ENCODE measurements around the gene ULK3. TPM values are rescaled to one million over a fixed set of nuclear protein-coding genes. Genes with fewer than 3 reads are reported as not detected.

ULK3 gene
- total RNA-seq, 1 experiment from 2014 or later, result 38.9 TPM

DNA sequence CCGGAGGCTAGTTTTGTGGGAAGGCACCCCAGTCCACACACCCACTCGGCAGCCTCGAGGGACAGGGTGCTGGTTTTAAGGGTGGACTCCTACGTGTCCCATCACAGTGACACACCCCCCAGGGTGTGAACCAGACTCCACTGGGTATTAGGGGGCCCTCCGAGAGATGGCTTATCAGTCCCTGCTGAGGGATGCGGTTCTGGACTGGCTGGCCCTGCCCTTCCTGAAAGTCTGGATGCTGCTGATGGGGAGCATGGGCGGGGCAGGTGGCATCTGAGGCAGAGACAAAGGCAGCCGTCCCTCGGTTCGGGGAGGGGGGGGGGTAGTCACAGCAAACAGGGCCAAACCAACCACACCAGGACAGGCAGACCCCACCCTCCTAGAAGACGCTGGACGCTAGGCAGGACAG is 939 bp upstream of the ULK3 start:
- H3K27me3 Mint-ChIP-seq (ENCODE audit: low read depth), result no peaks in the 10 kb centered on the region
- CTCF ChIA-PET, result interaction anchor here (1.0 to 5.1 kb wide), 13 partner anchors 12 to 212 kb away, joined by 3 to 34 read pairs (median 7); partner anchors contain the start of gene CPLX3
- H3K9me3 Mint-ChIP-seq, result no peaks in the 10 kb centered on the region
- POLR2A ChIA-PET, result no interaction called here
- H3K36me3 Mint-ChIP-seq, result peaks cover 6% of the 10 kb centered on the region
- ATAC-seq (no peak), DNase-seq (ENCODE audit: low spot score) (no peak)
- TF ChIP-seq, protein P1, sequence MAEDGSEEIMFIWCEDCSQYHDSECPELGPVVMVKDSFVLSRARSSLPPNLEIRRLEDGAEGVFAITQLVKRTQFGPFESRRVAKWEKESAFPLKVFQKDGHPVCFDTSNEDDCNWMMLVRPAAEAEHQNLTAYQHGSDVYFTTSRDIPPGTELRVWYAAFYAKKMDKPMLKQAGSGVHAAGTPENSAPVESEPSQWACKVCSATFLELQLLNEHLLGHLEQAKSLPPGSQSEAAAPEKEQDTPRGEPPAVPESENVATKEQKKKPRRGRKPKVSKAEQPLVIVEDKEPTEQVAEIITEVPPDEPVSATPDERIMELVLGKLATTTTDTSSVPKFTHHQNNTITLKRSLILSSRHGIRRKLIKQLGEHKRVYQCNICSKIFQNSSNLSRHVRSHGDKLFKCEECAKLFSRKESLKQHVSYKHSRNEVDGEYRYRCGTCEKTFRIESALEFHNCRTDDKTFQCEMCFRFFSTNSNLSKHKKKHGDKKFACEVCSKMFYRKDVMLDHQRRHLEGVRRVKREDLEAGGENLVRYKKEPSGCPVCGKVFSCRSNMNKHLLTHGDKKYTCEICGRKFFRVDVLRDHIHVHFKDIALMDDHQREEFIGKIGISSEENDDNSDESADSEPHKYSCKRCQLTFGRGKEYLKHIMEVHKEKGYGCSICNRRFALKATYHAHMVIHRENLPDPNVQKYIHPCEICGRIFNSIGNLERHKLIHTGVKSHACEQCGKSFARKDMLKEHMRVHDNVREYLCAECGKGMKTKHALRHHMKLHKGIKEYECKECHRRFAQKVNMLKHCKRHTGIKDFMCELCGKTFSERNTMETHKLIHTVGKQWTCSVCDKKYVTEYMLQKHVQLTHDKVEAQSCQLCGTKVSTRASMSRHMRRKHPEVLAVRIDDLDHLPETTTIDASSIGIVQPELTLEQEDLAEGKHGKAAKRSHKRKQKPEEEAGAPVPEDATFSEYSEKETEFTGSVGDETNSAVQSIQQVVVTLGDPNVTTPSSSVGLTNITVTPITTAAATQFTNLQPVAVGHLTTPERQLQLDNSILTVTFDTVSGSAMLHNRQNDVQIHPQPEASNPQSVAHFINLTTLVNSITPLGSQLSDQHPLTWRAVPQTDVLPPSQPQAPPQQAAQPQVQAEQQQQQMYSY (CRISPR knock-in tag; IDR thresholded peaks at IDR 0.05), result no peak
- TF ChIP-seq EMX1 (CRISPR knock-in tag; IDR thresholded peaks at IDR 0.05) (no peak), ESRRA (CRISPR knock-in tag; IDR thresholded peaks at IDR 0.05; ENCODE audit: borderline replicate concordance) (no peak), JAZF1 (CRISPR knock-in tag; IDR thresholded peaks at IDR 0.05) (no peak), FOXJ3 (CRISPR knock-in tag; IDR thresholded peaks at IDR 0.05; ENCODE audit: borderline replicate concordance) (no peak), SP1 (CRISPR knock-in tag; conservative IDR thresholded peaks at IDR 0.05) (0 out of 2 replicates have a peak, but pooled peaks have one; percentile 24)
- TF ChIP-seq, protein P2, sequence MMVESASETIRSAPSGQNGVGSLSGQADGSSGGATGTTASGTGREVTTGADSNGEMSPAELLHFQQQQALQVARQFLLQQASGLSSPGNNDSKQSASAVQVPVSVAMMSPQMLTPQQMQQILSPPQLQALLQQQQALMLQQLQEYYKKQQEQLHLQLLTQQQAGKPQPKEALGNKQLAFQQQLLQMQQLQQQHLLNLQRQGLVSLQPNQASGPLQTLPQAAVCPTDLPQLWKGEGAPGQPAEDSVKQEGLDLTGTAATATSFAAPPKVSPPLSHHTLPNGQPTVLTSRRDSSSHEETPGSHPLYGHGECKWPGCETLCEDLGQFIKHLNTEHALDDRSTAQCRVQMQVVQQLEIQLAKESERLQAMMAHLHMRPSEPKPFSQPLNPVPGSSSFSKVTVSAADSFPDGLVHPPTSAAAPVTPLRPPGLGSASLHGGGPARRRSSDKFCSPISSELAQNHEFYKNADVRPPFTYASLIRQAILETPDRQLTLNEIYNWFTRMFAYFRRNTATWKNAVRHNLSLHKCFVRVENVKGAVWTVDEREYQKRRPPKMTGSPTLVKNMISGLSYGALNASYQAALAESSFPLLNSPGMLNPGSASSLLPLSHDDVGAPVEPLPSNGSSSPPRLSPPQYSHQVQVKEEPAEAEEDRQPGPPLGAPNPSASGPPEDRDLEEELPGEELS (CRISPR knock-in tag; IDR thresholded peaks at IDR 0.05), result no peak
- TF ChIP-seq, protein P3, sequence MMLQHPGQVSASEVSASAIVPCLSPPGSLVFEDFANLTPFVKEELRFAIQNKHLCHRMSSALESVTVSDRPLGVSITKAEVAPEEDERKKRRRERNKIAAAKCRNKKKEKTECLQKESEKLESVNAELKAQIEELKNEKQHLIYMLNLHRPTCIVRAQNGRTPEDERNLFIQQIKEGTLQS (CRISPR knock-in tag; conservative IDR thresholded peaks at IDR 0.05), result no peak
- H3K4me3 Mint-ChIP-seq, result peak overlapping the region; percentile 81
- peaks cover 21% of the 10 kb centered on the region for H3K4me1 Mint-ChIP-seq
- H3K27ac Mint-ChIP-seq, result peak overlapping the region; percentile 91; the same call in 1 of the 2 replicates

DNA sequence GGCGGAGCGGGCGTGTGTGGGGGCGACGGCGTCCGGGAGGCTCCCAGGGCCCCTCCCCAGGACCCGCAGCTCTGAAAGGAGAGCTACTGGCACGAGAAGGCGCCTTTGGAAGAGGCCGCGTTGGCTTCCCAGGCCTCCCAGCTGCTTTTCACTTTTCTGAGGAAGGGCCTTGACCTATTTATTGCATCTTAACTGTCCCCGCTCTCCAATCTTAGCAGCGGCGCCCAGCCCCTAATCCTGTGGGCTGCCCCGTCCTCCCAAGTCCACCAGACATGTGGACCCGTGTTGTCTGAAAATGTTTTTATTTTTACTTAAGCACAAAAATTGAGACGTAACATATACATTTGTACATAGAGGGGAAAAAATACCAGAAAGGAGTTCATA is 481 bp upstream of the ULK3 start:
- peak overlapping the region; percentile 91 for H3K27ac Mint-ChIP-seq
- ChIA-PET POLR2A (interaction anchor here (1.4 kb wide), 1 partner anchor 63 kb away, joined by 3 read pairs; the partner anchor contains the start of gene FAM219B), CTCF (interaction anchor here (0.6 to 5.1 kb wide), 14 partner anchors 12 to 211 kb away, joined by 3 to 34 read pairs (median 6); partner anchors contain the start of gene CPLX3)
- peaks cover 6% of the 10 kb centered on the region for H3K36me3 Mint-ChIP-seq
- TF ChIP-seq ZNF121 (CRISPR knock-in tag; IDR thresholded peaks at IDR 0.05), result no peak
- TF ChIP-seq, protein P4, sequence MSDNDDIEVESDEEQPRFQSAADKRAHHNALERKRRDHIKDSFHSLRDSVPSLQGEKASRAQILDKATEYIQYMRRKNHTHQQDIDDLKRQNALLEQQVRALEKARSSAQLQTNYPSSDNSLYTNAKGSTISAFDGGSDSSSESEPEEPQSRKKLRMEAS (CRISPR knock-in tag; IDR thresholded peaks at IDR 0.05), result peak; percentile 22; the same call in 1 of the 2 replicates
- TF ChIP-seq, protein P5, sequence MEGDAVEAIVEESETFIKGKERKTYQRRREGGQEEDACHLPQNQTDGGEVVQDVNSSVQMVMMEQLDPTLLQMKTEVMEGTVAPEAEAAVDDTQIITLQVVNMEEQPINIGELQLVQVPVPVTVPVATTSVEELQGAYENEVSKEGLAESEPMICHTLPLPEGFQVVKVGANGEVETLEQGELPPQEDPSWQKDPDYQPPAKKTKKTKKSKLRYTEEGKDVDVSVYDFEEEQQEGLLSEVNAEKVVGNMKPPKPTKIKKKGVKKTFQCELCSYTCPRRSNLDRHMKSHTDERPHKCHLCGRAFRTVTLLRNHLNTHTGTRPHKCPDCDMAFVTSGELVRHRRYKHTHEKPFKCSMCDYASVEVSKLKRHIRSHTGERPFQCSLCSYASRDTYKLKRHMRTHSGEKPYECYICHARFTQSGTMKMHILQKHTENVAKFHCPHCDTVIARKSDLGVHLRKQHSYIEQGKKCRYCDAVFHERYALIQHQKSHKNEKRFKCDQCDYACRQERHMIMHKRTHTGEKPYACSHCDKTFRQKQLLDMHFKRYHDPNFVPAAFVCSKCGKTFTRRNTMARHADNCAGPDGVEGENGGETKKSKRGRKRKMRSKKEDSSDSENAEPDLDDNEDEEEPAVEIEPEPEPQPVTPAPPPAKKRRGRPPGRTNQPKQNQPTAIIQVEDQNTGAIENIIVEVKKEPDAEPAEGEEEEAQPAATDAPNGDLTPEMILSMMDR (IDR thresholded peaks at IDR 0.05), result 0 out of 2 replicates have a peak, but pooled peaks have one; percentile 8
- ATAC-seq (no peak), DNase-seq (ENCODE audit: low spot score) (no peak)
- no peaks in the 10 kb centered on the region for H3K27me3 Mint-ChIP-seq (ENCODE audit: low read depth)
- H3K4me1 Mint-ChIP-seq, result peaks cover 21% of the 10 kb centered on the region
- H3K9me3 Mint-ChIP-seq, result no peaks in the 10 kb centered on the region
- peak overlapping the region; percentile 81 for H3K4me3 Mint-ChIP-seq

DNA sequence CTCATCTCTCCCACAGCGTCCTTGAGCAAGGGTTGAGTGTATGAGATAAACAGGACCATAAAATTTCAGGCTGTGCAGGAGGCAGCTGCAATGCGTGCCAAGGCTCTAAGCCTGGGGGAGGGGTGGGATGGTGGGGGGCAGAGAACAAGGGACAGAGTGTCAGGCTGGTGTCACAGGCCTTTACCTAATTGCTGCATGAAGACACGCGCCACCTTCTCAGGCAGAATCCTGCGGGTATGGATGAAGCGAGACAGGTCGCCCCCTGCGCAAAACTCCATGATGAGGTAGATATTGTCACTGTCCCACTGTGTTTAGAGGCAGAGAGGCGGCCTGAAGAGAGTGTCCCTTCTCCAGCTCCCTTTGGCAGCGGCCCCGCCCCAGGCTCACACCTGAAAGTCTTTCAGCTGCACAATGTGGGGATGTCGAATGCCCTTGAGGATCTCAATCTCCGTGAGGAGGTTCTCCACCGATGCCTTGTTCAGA is 1.0 kb downstream of the ULK3 start:
- H3K36me3 Mint-ChIP-seq, result peaks cover 3% of the 10 kb centered on the region
- POLR2A ChIA-PET, result interaction anchor here (0.6 to 1.6 kb wide), 8 partner anchors 14 to 82 kb away, joined by 3 to 8 read pairs (median 4); partner anchors contain the start of genes CPLX3 and FAM219B
- TF ChIP-seq, protein P6, sequence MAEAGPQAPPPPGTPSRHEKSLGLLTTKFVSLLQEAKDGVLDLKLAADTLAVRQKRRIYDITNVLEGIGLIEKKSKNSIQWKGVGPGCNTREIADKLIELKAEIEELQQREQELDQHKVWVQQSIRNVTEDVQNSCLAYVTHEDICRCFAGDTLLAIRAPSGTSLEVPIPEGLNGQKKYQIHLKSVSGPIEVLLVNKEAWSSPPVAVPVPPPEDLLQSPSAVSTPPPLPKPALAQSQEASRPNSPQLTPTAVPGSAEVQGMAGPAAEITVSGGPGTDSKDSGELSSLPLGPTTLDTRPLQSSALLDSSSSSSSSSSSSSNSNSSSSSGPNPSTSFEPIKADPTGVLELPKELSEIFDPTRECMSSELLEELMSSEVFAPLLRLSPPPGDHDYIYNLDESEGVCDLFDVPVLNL (CRISPR knock-in tag; IDR thresholded peaks at IDR 0.05; ENCODE audit: borderline replicate concordance, low read depth), result no peak
- TF ChIP-seq ZNF671 (CRISPR knock-in tag; IDR thresholded peaks at IDR 0.05), result no peak
- TF ChIP-seq, protein P7, sequence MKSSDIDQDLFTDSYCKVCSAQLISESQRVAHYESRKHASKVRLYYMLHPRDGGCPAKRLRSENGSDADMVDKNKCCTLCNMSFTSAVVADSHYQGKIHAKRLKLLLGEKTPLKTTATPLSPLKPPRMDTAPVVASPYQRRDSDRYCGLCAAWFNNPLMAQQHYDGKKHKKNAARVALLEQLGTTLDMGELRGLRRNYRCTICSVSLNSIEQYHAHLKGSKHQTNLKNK (CRISPR knock-in tag; IDR thresholded peaks at IDR 0.05), result no peak
- TF ChIP-seq, protein P8, sequence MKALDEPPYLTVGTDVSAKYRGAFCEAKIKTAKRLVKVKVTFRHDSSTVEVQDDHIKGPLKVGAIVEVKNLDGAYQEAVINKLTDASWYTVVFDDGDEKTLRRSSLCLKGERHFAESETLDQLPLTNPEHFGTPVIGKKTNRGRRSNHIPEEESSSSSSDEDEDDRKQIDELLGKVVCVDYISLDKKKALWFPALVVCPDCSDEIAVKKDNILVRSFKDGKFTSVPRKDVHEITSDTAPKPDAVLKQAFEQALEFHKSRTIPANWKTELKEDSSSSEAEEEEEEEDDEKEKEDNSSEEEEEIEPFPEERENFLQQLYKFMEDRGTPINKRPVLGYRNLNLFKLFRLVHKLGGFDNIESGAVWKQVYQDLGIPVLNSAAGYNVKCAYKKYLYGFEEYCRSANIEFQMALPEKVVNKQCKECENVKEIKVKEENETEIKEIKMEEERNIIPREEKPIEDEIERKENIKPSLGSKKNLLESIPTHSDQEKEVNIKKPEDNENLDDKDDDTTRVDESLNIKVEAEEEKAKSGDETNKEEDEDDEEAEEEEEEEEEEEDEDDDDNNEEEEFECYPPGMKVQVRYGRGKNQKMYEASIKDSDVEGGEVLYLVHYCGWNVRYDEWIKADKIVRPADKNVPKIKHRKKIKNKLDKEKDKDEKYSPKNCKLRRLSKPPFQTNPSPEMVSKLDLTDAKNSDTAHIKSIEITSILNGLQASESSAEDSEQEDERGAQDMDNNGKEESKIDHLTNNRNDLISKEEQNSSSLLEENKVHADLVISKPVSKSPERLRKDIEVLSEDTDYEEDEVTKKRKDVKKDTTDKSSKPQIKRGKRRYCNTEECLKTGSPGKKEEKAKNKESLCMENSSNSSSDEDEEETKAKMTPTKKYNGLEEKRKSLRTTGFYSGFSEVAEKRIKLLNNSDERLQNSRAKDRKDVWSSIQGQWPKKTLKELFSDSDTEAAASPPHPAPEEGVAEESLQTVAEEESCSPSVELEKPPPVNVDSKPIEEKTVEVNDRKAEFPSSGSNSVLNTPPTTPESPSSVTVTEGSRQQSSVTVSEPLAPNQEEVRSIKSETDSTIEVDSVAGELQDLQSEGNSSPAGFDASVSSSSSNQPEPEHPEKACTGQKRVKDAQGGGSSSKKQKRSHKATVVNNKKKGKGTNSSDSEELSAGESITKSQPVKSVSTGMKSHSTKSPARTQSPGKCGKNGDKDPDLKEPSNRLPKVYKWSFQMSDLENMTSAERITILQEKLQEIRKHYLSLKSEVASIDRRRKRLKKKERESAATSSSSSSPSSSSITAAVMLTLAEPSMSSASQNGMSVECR (CRISPR knock-in tag; IDR thresholded peaks at IDR 0.05; ENCODE audit: borderline replicate concordance), result no peak

More for the DNA sequence above, 1.0 kb downstream of the ULK3 start:
- no peak for ATAC-seq
- H3K4me1 Mint-ChIP-seq, result peaks cover 21% of the 10 kb centered on the region
- H3K4me3 Mint-ChIP-seq, result peak overlapping the region; percentile 87
- no peaks in the 10 kb centered on the region for H3K27me3 Mint-ChIP-seq (ENCODE audit: low read depth)
- no peaks in the 10 kb centered on the region for H3K9me3 Mint-ChIP-seq
- no peak for DNase-seq (ENCODE audit: low spot score)
- peak overlapping the region; percentile 70; the same call in 1 of the 2 replicates for H3K27ac Mint-ChIP-seq
- CTCF ChIA-PET, result interaction anchor here (0.6 to 5.1 kb wide), 24 partner anchors 14 to 211 kb away, joined by 3 to 34 read pairs (median 5); partner anchors contain the start of genes CPLX3, CSK, FAM219B and MPI

All from WTC11 (cell line).